Neural crest cell (in vitro differentiated cells): Measurements from ENCODE around the gene POLD2. TPM values are rescaled to one million over a fixed set of nuclear protein-coding genes. Genes with fewer than 3 reads are reported as not detected.

ENCODE experiments used
- DNase-seq: peaks from one replicate; pipeline ENCODE4 v3.0.0; 2021; ENCODE audit warnings: low read depth, mixed read lengths, low spot score
- H3K27ac Mint-ChIP-seq: one replicate; pipeline ENCODE4 v1.8.0; 2021; ENCODE audit warnings: mild to moderate bottlenecking, mixed read lengths; ENCODE audit not compliant: unreplicated experiment
- H3K27me3 Mint-ChIP-seq: 2 replicates; pipeline ENCODE4 v1.8.0; 2021; ENCODE audit warnings: low read depth, mild to moderate bottlenecking, mixed read lengths
- H3K36me3 Mint-ChIP-seq: 2 replicates; pipeline ENCODE4 v1.8.0; 2021; ENCODE audit warnings: low read depth, mild to moderate bottlenecking, mixed read lengths
- H3K4me1 Mint-ChIP-seq: 2 replicates; pipeline ENCODE4 v1.8.0; 2021; ENCODE audit warnings: mixed read lengths
- H3K4me3 Mint-ChIP-seq: one replicate; pipeline ENCODE4 v1.8.0; 2021; ENCODE audit warnings: mild to moderate bottlenecking, mixed read lengths
- H3K9me3 Mint-ChIP-seq: 2 replicates; pipeline ENCODE4 v1.8.0; 2021; ENCODE audit warnings: mixed read lengths
- CTCF ChIP-seq: fragments of 200-600 bp; sonication (generic); conservative IDR thresholded peaks from 2 replicates; pipeline ENCODE4 v1.5.0; 2021; ENCODE audit warnings: antibody characterized with exemption, mild to moderate bottlenecking
- total RNA-seq: library from RNA; stranded (reverse); gene quantifications from 2 replicates; pipeline ENCODE4 v1.2.1, GENCODE V29; 2021

POLD2 gene
- total RNA-seq, 1 donor from 2014 or later = 159 TPM

GRCh38 chr7:44080118-44080517, 43.2 kb downstream of the POLD2 start:
- H3K36me3 Mint-ChIP-seq = no peaks in the 10 kb centered on the region
- TF ChIP-seq CTCF = no peak
- peaks cover 15% of the 10 kb centered on the region for H3K4me1 Mint-ChIP-seq
- no peak for DNase-seq
- peaks cover 8% of the 10 kb centered on the region for H3K27me3 Mint-ChIP-seq
- H3K9me3 Mint-ChIP-seq = no peaks in the 10 kb centered on the region
- H3K4me3 Mint-ChIP-seq = peak overlapping the region; percentile 41
- H3K27ac Mint-ChIP-seq = no peak overlapping the region

DNA sequence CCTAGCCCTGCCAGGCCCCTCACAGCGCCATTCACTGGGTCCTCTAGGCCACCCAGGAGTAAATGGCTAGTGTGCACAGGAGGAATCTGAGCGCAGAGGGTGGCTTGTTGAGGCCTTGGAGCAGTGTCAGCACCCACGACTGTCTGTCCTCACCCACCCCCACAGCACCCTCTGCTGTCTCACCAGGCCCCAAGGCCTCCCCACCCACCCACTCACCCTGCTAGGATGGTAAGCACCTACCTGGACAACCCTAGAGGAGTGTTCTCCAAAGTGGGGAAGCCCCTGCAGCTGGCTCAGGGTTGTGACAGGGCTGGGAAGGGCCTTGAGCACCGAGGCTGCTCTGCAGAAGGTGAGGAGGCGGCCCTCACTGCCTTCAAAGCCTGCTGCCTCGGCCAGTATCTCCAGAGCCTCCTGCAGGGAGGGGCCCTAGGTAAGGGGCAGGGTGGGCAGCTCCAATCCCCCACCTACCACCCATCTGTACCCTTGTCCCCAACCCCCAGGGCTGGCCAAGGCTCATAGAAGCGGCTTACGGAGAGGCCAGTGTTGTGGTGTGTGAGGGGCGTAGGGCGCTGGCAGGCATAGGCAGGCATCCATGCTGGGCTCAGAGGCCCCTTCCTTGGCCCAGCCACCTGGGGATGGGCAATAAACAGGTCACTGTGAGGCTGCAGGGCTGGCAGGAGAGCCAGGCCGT, 43.9 kb downstream of the POLD2 start:
- no peak for DNase-seq
- no peaks in the 10 kb centered on the region for H3K36me3 Mint-ChIP-seq
- no peak overlapping the region for H3K4me3 Mint-ChIP-seq
- peaks cover 15% of the 10 kb centered on the region for H3K4me1 Mint-ChIP-seq
- H3K27ac Mint-ChIP-seq = no peak overlapping the region
- H3K27me3 Mint-ChIP-seq = peaks cover 8% of the 10 kb centered on the region
- TF ChIP-seq CTCF = no peak
- H3K9me3 Mint-ChIP-seq = no peaks in the 10 kb centered on the region

- Mint-ChIP-seq H3K9me3 (no peaks in the 10 kb centered on the region), H3K27me3 (no peaks in the 10 kb centered on the region), H3K4me3 (no peak overlapping the region), H3K27ac (no peak overlapping the region), H3K36me3 (no peaks in the 10 kb centered on the region), H3K4me1 (peaks cover 14% of the 10 kb centered on the region)
- no peak for TF ChIP-seq CTCF
- no peak for DNase-seq
Observed at GRCh38 chr7:44078521-44078920, 44.8 kb downstream of the POLD2 start.

DNA sequence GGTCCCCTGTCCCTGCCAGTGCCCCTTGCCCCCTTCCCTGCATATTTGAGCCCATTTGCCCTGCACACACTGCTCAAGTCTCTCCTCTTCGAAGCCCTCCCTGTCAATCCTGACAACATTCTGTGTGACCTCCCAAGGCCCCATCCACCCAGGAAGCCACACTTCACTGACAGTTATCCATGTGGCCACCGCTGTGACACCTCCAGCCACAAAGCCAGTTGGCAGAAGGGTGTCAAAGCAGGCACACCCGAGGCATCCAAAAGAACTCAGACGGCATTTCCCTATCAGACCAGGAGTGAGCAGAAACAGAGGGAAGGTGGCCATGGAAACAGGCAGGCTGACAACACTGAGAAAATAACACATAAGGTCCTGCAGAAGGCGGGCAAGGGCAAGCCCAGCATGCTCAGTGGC, 45.7 kb downstream of the POLD2 start:
- no peaks in the 10 kb centered on the region for H3K27me3 Mint-ChIP-seq
- H3K36me3 Mint-ChIP-seq = no peaks in the 10 kb centered on the region
- no peaks in the 10 kb centered on the region for H3K9me3 Mint-ChIP-seq

DNA sequence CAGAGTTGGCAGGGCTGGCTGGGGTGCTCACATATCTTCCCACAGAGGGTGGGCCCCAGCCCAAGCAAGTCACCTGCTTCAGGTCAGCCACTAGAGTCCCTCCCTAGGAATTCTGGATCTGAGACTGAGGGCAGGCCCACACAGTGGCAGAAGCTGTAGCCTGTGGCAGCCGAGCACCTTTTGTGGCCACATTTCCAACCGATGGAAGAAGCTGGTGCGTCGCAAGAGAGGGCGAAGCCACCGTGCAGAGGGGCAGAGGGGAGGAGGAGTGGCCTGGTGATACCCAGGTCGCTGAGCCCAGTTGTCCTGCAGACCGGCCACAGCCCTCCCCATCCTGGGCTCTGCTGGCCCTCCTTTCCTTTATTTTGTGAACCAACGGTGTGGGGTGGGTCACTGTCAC, 46.3 kb downstream of the POLD2 start:
- H3K36me3 Mint-ChIP-seq = peaks cover 3% of the 10 kb centered on the region
- no peak for DNase-seq
- H3K27me3 Mint-ChIP-seq = peaks cover 3% of the 10 kb centered on the region
- TF ChIP-seq CTCF = no peak
- no peaks in the 10 kb centered on the region for H3K9me3 Mint-ChIP-seq
- no peak overlapping the region for H3K4me3 Mint-ChIP-seq
- no peak overlapping the region for H3K27ac Mint-ChIP-seq
- H3K4me1 Mint-ChIP-seq = peaks cover 12% of the 10 kb centered on the region

More for the DNA sequence above, 45.7 kb downstream of the POLD2 start:
- no peak overlapping the region for H3K27ac Mint-ChIP-seq
- DNase-seq = no peak
- TF ChIP-seq CTCF = no peak
- H3K4me3 Mint-ChIP-seq = peak overlapping the region; percentile 47
- peaks cover 8% of the 10 kb centered on the region for H3K4me1 Mint-ChIP-seq
